Stimulated activated CD4-positive, alpha-beta T cell treated with anti-CD3 and anti-CD28 coated beads, Interleukin-4, amount 100 ng/mL, for 48 hours (primary cell): ENCODE results near the gene CUX1.

Experiments used
- DNase-seq, 2 donors: peaks; one replicate each; pipeline ENCODE4 v3.0.0-alpha.2; 2020; ENCODE audit warnings: low read depth in 2 of 2

The CUX1 gene

GRCh38 chr7:101937717-101938514 is 120.5 kb downstream of the CUX1 start:
- no peak for DNase-seq

DNA sequence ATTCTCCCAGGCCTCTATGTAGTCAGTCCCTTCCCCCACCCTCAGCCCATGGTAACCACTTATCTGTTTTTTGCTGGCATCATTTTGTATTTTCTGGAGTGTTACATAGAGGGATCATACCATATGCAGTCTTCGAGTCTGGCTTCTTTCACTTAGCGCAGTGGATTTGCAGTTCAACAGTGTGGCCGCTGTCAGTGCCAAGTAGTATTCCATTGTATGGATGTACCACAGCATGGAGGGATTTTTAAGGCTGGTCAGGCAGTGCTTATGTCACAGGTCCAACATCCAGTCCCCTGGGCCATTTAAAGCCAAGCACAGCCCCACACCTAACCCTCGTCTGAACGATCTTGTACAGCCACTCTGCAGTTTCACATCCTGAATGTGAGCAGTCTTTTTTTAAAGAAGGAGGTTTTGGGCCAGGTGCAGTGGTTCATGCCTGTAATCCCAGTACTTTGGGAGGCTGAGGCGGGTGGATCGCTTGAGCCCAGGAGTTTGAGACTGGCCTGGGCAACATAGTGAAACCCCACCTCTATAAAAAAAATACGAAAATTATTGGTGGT is 121.8 kb downstream of the CUX1 start:
- DNase-seq: no peak

- DNase-seq: no peak
Measured at GRCh38 chr7:101940151-101940550, 122.7 kb downstream of the CUX1 start.

GRCh38 chr7:101940830-101941229 is 123.4 kb downstream of the CUX1 start:
- no peak for DNase-seq

- no peak for DNase-seq
Measured at GRCh38 chr7:101941481-101942383, 124.3 kb downstream of the CUX1 start.

- DNase-seq: no peak
Measured at GRCh38 chr7:101942603-101943210, 125.3 kb downstream of the CUX1 start.

- no peak for DNase-seq
Measured at GRCh38 chr7:101943306-101943705, 125.9 kb downstream of the CUX1 start.

GRCh38 chr7:101943889-101944600 is 126.6 kb downstream of the CUX1 start:
- DNase-seq: no peak

DNA sequence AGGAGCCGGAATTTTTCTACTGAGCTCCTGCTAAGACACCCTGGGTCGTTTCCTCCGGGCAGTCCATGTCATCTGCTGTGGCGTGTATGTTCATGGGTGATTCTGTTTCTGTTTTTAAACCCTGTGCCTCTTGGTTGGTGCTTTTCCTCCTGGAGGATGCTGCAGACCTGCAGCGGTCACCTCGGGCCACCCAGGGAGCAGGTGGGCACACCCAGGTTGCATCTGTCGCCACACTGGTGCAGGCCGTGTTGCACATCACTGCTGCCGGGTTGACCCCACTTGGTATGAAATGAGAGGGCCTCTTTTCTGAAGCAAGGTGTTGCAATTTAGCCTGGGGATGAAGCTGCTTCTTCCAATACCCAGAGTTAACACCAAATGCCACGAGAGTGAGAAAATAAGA is 127.2 kb downstream of the CUX1 start:
- DNase-seq: no peak

- no peak for DNase-seq
Measured at GRCh38 chr7:101945034-101945758, 127.8 kb downstream of the CUX1 start.

DNA sequence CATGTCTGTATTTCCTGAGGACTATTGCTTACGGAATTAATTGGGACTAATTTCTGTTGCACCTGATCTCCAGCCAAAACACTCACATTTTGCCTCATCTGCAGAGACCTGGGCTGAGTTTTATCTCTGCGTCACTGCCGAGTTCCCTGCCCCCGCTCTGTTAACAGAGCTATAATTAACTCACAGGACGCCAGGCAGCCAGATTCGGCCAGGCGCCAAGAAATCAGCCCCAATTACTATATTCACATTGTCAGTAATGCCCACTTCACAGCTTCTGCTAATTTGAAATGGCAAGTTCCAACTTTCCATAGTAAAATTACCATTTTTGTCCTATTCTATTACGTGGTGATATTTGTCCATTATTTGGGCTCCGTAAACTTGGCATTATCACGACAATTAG is 130.5 kb downstream of the CUX1 start:
- no peak for DNase-seq

- DNase-seq: no peak
Measured at GRCh38 chr7:101948650-101949049, 131.2 kb downstream of the CUX1 start.

- DNase-seq: no peak
Measured at GRCh38 chr7:101950450-101951119, 133.2 kb downstream of the CUX1 start.

- no peak for DNase-seq
Measured at GRCh38 chr7:101951757-101952156, 134.3 kb downstream of the CUX1 start.

DNA sequence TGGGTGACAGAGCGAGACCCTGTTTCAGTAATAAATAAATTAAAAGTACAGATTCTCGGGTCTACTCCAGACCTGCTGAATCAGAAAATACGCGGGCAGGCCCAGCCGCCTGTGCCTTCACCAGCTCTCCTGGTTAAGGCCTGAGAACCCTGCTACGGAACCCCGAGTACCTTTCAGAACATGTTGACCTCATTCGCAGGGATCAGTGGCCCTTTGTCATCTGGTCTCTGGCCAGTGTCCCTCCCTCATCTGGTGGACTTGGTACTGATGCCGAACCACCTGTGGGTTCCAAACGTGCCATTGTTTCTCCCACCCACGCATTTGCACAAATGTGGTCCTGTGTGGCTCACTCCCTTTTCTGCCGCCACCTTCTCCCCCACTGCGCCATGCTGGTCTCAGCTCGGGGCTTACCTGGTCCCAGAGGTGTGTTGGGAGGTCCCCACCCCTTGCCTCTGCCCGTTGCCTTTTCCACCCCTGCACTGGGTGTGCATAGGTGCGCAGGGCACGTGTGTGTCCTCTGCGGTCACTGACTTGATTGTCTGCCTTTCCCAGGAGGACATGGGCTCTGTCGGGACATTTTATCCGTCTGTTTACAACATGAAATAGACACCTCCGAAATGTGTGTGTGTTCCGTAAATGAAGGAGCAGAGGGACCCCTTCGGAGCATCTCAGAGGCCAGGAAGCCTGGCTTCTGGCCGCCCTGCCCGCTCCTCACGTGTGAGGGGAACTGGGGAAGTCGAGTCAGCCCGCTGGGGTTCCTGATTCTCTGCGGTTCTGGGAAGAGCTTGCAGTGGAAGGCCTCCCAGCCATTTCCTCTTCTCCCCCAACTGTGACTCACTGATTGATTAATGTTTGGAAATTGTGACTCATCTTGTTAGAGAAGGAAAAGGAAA is 135.2 kb downstream of the CUX1 start:
- no peak for DNase-seq

GRCh38 chr7:101953248-101953819 is 135.9 kb downstream of the CUX1 start:
- no peak for DNase-seq

DNA sequence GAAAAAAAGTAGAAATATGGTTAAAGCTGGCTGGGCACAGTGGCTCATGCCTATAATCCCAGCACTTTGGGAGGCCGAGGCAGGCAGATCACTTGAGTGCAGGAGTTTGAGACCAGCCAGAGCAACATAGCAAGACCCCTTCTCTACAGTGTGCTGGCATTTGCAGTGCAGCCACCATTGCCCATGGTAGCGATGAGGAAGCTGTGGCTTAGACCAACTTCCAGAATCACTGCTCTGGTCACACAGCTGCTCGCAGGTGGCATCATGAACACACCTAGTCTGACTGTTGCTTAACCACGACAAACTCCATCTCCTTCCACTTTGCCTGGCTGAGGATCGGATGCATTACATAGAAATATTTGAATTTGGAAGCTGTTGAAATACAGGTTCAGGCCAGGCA is 137.1 kb downstream of the CUX1 start:
- DNase-seq: no peak

- no peak for DNase-seq
Measured at GRCh38 chr7:101956130-101956529, 138.7 kb downstream of the CUX1 start.
